ENCODE results near the gene GPR146. TPM values are rescaled to one million over a fixed set of nuclear protein-coding genes. Genes with fewer than 3 reads are reported as not detected.

The GPR146 gene
- total RNA-seq, 1 donor from 2014 or later, result 1.7 TPM

- Histone ChIP-seq H4K20me1 (ENCODE audit: insufficient read depth, low read length) (peaks cover 70% of the 10 kb centered on the region), H3K4me2 (ENCODE audit: low read length) (no peak overlapping the region), H3K4me3 (ENCODE audit: insufficient read depth, low read depth, low read length) (no peak overlapping the region), H3K9ac (ENCODE audit: low read length) (no peak overlapping the region), H3K27ac (ENCODE audit: low read depth, low read length) (no peak overlapping the region), H2AFZ (ENCODE audit: low read depth, low read length) (no peak overlapping the region), H3K36me3 (ENCODE audit: insufficient read depth, low read length) (no peaks in the 10 kb centered on the region), H3K79me2 (ENCODE audit: insufficient read depth, low read length) (no peaks in the 10 kb centered on the region), H3K9me3 (ENCODE audit: insufficient read depth, low read depth, low read length) (no peaks in the 10 kb centered on the region), H3K4me1 (ENCODE audit: insufficient read depth, low read length) (no peaks in the 10 kb centered on the region), H3K27me3 (ENCODE audit: insufficient read depth, low read length) (no peaks in the 10 kb centered on the region)
- Mint-ChIP-seq H3K36me3 (ENCODE audit: low read depth, unreplicated experiment) (peaks cover 5% of the 10 kb centered on the region), H3K9me3 (ENCODE audit: unreplicated experiment) (no peaks in the 10 kb centered on the region), H3K4me3 (ENCODE audit: unreplicated experiment) (no peak overlapping the region), H3K27me3 (ENCODE audit: low read depth, unreplicated experiment) (peaks cover 2% of the 10 kb centered on the region), H3K4me1 (ENCODE audit: low read depth, unreplicated experiment) (peaks cover 3% of the 10 kb centered on the region), H3K27ac (ENCODE audit: unreplicated experiment) (peak overlapping the region; percentile 80)
- no peak for TF ChIP-seq CTCF (IDR thresholded peaks at IDR 0.05; ENCODE audit: insufficient read depth, low read depth, low read length)
- TF ChIP-seq EZH2 (IDR thresholded peaks at IDR 0.05; ENCODE audit: insufficient read depth, low read length), result no peak
- no peak for DNase-seq (ENCODE audit: low read depth)
- no peak for FAIRE-seq
These were observed 6.8 kb downstream of the GPR146 start for GRCh38 chr7:1050956-1051690.

- DNase-seq (ENCODE audit: low read depth) (no peak), FAIRE-seq (no peak)
- H3K9ac ChIP-seq (ENCODE audit: low read length), result no peak overlapping the region
- no peak overlapping the region for H3K27ac Mint-ChIP-seq (ENCODE audit: unreplicated experiment)
- no peaks in the 10 kb centered on the region for H3K9me3 ChIP-seq (ENCODE audit: insufficient read depth, low read depth, low read length)
- H3K4me3 ChIP-seq (ENCODE audit: insufficient read depth, low read depth, low read length), result no peak overlapping the region
- peaks cover 59% of the 10 kb centered on the region for H4K20me1 ChIP-seq (ENCODE audit: insufficient read depth, low read length)
- no peak overlapping the region for H3K4me2 ChIP-seq (ENCODE audit: low read length)
- H3K9me3 Mint-ChIP-seq (ENCODE audit: unreplicated experiment), result no peaks in the 10 kb centered on the region
- peaks cover 3% of the 10 kb centered on the region for H3K36me3 Mint-ChIP-seq (ENCODE audit: low read depth, unreplicated experiment)
- peaks cover 3% of the 10 kb centered on the region for H3K4me1 Mint-ChIP-seq (ENCODE audit: low read depth, unreplicated experiment)
- no peaks in the 10 kb centered on the region for H3K79me2 ChIP-seq (ENCODE audit: insufficient read depth, low read length)
- no peaks in the 10 kb centered on the region for H3K36me3 ChIP-seq (ENCODE audit: insufficient read depth, low read length)
- no peak overlapping the region for H2AFZ ChIP-seq (ENCODE audit: low read depth, low read length)
- peaks cover 2% of the 10 kb centered on the region for H3K27me3 Mint-ChIP-seq (ENCODE audit: low read depth, unreplicated experiment)
- no peak overlapping the region for H3K4me3 Mint-ChIP-seq (ENCODE audit: unreplicated experiment)
- H3K27ac ChIP-seq (ENCODE audit: low read depth, low read length), result no peak overlapping the region
- TF ChIP-seq EZH2 (IDR thresholded peaks at IDR 0.05; ENCODE audit: insufficient read depth, low read length), result no peak
- no peak for TF ChIP-seq CTCF (IDR thresholded peaks at IDR 0.05; ENCODE audit: insufficient read depth, low read depth, low read length)
- no peaks in the 10 kb centered on the region for H3K27me3 ChIP-seq (ENCODE audit: insufficient read depth, low read length)
- no peaks in the 10 kb centered on the region for H3K4me1 ChIP-seq (ENCODE audit: insufficient read depth, low read length)
These were observed 7.9 kb downstream of the GPR146 start for GRCh38 chr7:1052031-1052818.

Measured in astrocyte (in vitro differentiated cells and primary cell).